KMS-11 (cell line): ENCODE results near the gene TMEM252.

Experiments
- H2AFZ ChIP-seq: fragments of 200-600 bp; sonication (generic); 2 replicates; pipeline ENCODE4 v1.6.1; 2016; ENCODE audit warnings: antibody characterized with exemption, mixed run types, low read depth
- H3K27ac ChIP-seq: fragments of 200-600 bp; sonication (generic); 2 replicates; pipeline ENCODE4 v1.6.1; 2016; ENCODE audit warnings: mild to moderate bottlenecking, mixed run types
- H3K27me3 ChIP-seq: fragments of 200-600 bp; sonication (generic); 2 replicates; pipeline ENCODE4 v1.6.1; 2017; ENCODE audit warnings: mild to moderate bottlenecking, low read depth, mixed run types, moderate library complexity; ENCODE audit not compliant: insufficient read depth
- H3K36me3 ChIP-seq: fragments of 200-600 bp; sonication (generic); 2 replicates; pipeline ENCODE4 v1.6.1; 2017; ENCODE audit warnings: mild to moderate bottlenecking, mixed run types; ENCODE audit not compliant: insufficient read depth
- H3K4me1 ChIP-seq: fragments of 200-600 bp; sonication (generic); 2 replicates; pipeline ENCODE4 v1.6.1; 2016; ENCODE audit warnings: mild to moderate bottlenecking, low read depth, mixed run types; ENCODE audit not compliant: poor library complexity, severe bottlenecking
- H3K4me2 ChIP-seq: fragments of 200-600 bp; sonication (generic); 2 replicates; pipeline ENCODE4 v1.7.0; 2016; ENCODE audit warnings: mild to moderate bottlenecking, mixed run types
- H3K4me3 ChIP-seq: fragments of 200-600 bp; sonication (generic); IDR thresholded peaks from 2 replicates; pipeline ENCODE4 v1.6.1; 2017; ENCODE audit warnings: low read depth, low read length, mixed read lengths; ENCODE audit not compliant: insufficient read depth
- H3K79me2 ChIP-seq: fragments of 200-600 bp; sonication (generic); 2 replicates; pipeline ENCODE4 v1.6.1; 2016; ENCODE audit warnings: low read depth, mixed run types; ENCODE audit not compliant: insufficient read depth
- H3K9ac ChIP-seq: fragments of 200-600 bp; sonication (generic); 2 replicates; pipeline ENCODE4 v1.6.1; 2016; ENCODE audit warnings: mild to moderate bottlenecking, mixed run types
- H4K20me1 ChIP-seq: fragments of 200-600 bp; sonication (generic); 2 replicates; pipeline ENCODE4 v1.6.1; 2016; ENCODE audit warnings: mild to moderate bottlenecking, mixed run types; ENCODE audit not compliant: insufficient read depth
- TF ChIP-seq, protein P1 (sequence below): fragments of 200-600 bp; sonication (generic); conservative IDR thresholded peaks from 2 replicates; pipeline ENCODE4 v1.6.1; 2017; ENCODE audit warnings: low read depth, mild to moderate bottlenecking, antibody characterized with exemption, low read length, moderate library complexity, mixed read lengths

The TMEM252 gene

DNA sequence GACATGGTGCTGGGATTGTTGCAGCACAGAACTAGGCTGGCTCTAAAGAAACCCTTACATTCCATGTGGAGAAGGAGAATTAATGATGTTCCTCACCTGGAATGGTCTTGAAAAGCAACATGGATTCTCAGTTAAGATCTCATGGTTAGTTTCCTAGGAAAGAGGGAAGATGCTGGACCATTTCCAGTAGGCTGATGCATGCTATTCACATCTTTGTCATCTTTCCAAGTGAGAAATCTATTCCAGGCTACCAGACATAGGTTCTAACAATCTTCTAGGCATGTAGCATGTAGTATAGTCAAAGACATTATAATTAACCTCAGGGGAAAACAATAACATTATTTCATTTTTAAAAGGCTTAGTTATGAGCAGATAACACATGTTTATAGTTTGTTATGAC, 44.3 kb downstream of the TMEM252 start:
- Histone ChIP-seq H3K4me1 (no peaks in the 10 kb centered on the region), H3K27me3 (no peaks in the 10 kb centered on the region), H3K4me2 (no peak overlapping the region), H3K4me3 (no peak overlapping the region), H2AFZ (no peak overlapping the region), H3K27ac (no peak overlapping the region), H3K36me3 (no peaks in the 10 kb centered on the region), H3K9ac (no peak overlapping the region), H4K20me1 (no peaks in the 10 kb centered on the region), H3K79me2 (no peaks in the 10 kb centered on the region)
- TF ChIP-seq, protein P1, sequence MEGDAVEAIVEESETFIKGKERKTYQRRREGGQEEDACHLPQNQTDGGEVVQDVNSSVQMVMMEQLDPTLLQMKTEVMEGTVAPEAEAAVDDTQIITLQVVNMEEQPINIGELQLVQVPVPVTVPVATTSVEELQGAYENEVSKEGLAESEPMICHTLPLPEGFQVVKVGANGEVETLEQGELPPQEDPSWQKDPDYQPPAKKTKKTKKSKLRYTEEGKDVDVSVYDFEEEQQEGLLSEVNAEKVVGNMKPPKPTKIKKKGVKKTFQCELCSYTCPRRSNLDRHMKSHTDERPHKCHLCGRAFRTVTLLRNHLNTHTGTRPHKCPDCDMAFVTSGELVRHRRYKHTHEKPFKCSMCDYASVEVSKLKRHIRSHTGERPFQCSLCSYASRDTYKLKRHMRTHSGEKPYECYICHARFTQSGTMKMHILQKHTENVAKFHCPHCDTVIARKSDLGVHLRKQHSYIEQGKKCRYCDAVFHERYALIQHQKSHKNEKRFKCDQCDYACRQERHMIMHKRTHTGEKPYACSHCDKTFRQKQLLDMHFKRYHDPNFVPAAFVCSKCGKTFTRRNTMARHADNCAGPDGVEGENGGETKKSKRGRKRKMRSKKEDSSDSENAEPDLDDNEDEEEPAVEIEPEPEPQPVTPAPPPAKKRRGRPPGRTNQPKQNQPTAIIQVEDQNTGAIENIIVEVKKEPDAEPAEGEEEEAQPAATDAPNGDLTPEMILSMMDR = no peak

DNA sequence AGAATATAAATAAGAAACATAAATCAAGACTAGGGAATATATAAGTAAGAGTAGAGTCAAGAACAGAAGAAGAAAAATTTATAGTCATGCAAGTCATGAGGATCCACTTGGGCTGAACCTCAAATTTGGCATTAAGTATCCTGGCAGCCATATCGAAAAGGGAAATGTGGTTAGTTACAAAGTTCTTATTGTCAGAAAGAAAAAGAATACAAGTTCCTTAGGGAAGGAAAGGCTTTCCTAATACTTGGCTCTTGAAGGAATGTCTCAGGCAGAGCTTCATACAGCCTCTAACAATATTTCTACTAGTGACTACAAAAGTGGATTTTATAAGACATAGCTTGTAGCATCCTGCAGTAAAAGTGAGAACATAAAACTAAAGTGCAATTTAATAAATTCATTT, 45.4 kb downstream of the TMEM252 start:
- Histone ChIP-seq H3K36me3 (no peaks in the 10 kb centered on the region), H4K20me1 (no peaks in the 10 kb centered on the region), H3K4me1 (no peaks in the 10 kb centered on the region), H2AFZ (no peak overlapping the region), H3K4me2 (no peak overlapping the region), H3K27me3 (no peaks in the 10 kb centered on the region), H3K27ac (no peak overlapping the region), H3K79me2 (no peaks in the 10 kb centered on the region), H3K4me3 (no peak overlapping the region), H3K9ac (no peak overlapping the region)
- TF ChIP-seq, protein P1 = no peak

DNA sequence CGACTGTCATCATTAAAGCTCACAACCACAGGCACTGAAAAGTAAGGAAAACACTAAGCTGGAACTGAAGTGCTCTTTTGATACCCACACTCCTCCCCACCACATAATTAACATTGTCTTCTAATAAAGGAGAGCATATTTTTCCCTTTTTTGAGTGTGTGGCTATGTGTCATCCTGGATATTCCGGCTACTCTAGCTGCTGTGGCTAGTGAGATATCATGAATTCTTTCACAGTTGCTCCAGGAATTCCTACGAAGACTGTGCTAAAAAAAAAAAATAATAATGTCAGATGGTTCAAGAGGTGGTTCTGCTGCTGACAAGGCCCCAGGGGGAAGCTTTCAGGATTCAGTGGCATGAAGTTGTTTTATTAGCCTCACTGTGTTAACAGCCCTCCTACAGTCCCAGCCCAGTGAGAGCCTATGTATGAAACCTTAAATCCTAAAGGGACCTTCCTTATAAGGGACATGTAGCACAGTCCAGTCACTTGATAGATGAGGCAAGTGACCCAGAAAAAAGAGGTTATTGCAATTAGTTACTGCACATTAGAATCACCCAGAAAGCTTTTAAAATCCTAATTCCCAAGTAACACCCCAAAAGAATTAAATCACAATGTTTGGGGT, 46.6 kb downstream of the TMEM252 start:
- Histone ChIP-seq H3K4me1 (no peaks in the 10 kb centered on the region), H2AFZ (no peak overlapping the region), H4K20me1 (no peaks in the 10 kb centered on the region), H3K27me3 (no peaks in the 10 kb centered on the region), H3K9ac (no peak overlapping the region), H3K36me3 (no peaks in the 10 kb centered on the region), H3K27ac (no peak overlapping the region), H3K79me2 (no peaks in the 10 kb centered on the region), H3K4me2 (no peak overlapping the region), H3K4me3 (no peak overlapping the region)
- TF ChIP-seq, protein P1 = no peak

DNA sequence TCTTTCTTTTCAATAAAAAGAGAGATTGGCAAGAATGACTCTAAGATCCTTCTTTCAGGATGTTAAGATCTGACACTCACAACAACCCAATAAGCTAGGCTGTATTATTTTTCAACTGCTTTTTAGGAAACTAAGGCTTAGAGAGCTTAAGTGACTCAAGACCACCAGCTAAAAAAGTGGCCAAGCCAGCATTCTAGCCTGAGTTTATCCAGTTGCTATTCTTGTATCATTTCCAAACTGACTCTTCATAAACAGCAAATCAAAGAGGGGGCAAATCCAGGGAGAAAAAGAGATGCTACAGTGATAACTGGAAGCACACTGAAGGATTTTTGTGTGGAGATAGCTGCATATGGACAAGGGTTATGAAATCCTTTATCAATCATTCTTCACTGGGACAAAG, 47.1 kb downstream of the TMEM252 start:
- H3K36me3 ChIP-seq = no peaks in the 10 kb centered on the region
- no peak overlapping the region for H2AFZ ChIP-seq
- no peaks in the 10 kb centered on the region for H3K4me1 ChIP-seq
- no peak overlapping the region for H3K9ac ChIP-seq
- TF ChIP-seq, protein P1 = no peak
- H3K4me2 ChIP-seq = no peak overlapping the region
- no peaks in the 10 kb centered on the region for H4K20me1 ChIP-seq
- no peak overlapping the region for H3K27ac ChIP-seq
- H3K27me3 ChIP-seq = no peaks in the 10 kb centered on the region
- no peaks in the 10 kb centered on the region for H3K79me2 ChIP-seq
- H3K4me3 ChIP-seq = no peak overlapping the region
